ENCODE data around the gene PREB.
"Not testable (repeated sequence)": the region's sequence is repeated elsewhere in the genome, so short reads cannot be mapped to it uniquely, and the experiment has no call there.

PREB gene

DNA sequence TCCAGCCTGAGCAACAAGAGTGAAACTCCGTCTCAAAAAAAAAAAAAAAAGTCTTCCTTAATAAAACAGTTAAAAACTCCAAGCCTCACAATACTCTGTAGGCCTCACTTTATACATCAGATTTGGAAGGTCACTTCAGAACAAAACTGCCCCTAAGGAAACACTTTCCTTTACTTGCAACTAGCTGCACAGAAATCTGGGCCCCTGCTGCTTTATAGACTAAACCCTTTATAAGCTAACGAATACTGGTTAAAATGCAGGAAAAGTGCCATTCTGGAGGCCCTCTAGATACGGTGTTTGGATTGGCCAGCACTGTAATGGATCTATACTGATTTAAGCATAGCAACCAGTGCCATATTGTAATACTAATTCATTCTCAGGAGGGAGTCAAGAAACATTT is 9.3 kb downstream of the PREB start:
- no peak for DNase-seq

DNA sequence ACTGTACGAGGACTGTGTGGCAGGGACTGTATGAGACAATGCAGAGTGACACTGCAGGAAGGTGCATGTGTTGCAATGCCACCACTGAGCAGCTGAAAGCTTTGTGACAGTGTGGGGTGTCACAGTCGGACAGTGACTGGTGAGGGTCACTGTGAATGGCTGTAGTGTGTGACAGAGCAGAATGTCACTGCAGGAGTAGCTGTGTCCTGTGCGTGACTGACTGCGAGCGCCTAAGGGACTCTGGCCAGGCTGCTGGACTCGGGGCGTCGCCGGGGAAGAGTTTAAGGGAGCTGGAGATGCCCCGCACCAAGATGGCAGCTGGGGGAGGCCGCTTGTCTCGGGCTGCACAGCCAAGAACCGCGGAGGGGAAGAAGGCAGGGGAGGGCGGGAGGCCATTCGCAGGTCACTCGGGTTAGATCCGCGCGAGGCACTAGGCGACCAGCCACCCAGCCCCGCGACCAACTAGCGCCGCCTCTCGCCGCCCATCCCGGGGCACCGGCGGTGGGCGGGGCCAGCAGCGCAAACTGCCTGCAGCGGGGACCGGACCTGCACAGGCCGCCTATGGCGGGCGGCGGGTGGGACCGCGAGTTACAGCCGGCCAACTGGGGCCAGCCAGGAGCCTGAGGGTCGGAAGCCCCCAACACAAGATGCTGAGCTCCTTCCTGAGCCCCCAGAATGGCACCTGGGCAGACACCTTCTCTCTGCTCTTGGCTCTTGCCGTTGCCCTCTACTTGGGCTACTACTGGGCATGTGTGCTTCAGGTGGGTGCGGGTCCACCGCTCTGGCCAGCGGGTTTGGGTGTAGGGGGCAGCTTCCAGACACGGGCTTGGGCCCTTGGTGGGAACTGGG is 10.9 kb downstream of the PREB start, which contains the start of gene ABHD1:
ABHD1 (plus strand) TSS at position 514 of the 849 bp plus-strand sequence; CDS start at position 648, 134 bp downstream.
- DNase-seq: peak; percentile 51

DNA sequence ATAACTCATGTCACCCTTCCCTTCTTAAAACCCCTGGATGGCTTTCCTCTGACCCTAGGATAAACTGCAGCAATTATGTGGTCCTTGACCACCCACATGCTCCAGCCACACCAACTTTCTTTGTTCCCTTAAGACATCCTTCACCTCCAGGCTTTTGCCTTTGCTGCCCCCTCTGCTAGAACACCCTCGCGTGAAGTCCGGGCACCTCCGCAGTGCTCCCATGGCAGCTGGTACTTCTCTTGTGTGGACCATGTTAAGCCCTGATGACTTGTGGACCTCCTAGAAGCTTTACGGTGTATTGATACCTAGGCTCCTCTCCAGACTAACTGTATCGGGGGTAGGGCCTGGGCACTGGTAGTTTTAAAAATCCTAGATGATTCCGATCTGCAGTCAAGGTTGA is 11.6 kb downstream of the PREB start:
- no peak for DNase-seq

DNA sequence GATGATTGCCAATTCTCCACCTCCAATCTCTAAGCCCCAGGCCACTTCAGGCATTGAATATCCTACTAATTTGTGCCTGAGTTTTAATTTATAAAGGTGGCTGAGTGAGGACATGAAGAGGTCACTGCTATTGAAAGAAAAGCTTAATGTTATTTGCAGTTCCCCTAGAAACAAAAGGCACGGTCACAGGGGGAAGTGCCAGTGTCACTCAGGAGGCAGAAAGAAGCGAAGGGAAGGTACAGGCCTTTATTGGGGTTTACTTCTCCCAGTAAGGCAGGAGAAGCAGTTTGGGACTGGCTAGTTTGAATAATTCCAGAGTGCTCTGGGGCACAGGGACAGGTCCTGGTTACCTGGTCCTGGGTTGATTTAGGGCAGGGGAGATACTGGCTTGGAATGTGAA is 12.5 kb downstream of the PREB start:
- DNase-seq: no peak

DNA sequence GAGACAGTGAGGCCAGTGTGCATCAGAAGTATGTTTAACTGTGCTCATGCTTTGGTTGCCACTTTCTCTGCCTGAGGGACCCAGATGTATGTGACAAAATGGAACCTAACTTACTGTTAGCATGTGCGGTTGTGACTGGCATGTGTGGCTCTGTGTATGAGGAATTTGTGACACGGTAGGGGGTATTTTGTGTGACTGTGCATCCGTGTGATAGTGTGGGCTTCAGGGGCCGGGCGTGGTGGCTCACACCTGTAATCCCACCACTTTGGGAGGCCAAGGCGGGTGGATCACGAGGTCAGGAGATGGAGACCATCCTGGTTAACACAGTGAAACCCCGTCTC is 15.1 kb downstream of the PREB start:
- not testable (repeated sequence) for DNase-seq

DNA sequence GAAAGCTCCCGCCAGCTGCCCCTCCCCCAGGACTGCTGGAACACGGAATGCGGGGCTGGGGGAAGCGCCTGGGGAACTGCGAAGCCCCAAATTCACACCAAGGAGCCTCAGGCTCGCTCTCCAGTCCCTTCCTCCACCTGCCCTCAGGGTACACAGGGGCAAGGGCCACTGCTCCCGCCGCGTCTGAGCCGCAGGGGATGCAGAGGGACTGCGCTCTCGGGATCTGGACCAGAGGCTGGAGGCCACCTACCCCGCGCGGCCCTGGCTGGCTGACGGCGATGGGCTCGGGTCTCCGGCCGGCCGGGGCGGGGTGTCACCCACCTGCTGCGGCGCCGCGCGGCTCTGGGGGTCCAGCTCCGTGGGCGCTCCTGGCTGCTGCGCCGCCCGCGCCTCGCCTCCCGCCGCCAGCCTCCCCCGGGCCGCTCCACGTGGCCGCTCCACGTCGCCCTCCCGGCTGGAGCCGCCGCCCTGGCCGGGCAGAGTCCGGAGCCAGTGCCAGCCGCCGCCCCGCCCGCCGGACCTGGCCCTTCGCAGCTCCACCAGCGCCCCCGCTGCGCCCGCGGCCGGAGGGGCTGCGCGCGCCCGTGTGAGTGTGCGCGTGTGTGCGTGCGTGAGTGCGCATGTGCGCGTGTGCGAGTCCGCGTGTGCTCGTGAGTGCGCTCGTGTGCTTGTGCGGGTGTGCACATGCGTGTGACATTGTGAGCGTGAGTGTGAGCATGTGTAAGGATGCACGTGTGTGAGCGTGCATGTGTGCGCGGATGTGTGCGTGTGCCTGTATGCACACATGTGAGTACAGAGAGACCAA is 15.7 kb downstream of the PREB start, which contains the start of gene CGREF1:
CGREF1 (minus strand) TSS at position 604 of the 805 bp plus-strand sequence. CDS start 14,762 bp downstream, outside the sequence.
- peak; percentile 25 for DNase-seq

DNA sequence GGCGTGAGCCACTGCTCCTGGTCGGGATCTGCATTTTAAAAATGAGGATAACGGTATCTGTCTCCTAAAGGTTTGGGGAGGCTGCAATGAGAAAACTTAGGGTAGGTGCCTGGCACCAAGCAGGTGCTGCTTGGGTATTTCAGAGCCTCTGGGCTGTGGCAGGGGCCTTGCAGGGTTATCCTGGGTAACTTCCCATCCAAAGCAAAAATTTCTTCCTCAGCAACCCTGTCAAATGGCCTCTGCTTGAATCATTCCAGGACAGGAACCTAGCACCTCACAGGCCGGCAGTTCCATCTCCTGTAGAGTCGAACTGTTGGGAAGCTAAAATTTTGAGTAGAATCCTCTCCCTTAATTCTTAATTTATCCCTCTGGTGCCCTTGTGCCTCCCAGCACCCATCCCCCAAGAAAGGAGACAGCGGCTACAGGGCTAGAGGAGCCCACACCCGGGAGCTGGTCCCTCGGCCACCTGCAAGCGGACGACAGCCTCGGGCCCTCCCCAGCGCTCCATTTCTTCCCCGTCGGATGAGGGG is 16.4 kb downstream of the PREB start:
- DNase-seq: no peak

DNA sequence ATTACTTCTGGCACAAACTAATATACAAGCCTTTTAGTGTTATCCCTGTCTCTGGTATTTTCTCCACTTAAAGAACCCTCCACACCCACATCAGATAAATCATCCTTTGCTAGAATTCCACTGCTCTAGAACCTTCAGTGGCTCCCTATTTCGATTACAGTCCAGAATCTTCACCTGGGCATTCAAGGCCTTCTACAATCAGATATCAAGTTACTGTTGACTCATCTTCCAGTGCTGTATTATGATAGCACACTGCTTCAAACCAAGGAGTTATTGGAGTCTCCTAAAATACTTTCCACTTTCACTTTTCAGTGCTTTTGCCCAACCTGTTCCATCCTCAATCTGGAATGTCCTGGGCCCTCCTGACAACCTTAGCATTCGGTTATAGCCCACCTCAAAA is 18.9 kb downstream of the PREB start:
- DNase-seq: no peak

DNA sequence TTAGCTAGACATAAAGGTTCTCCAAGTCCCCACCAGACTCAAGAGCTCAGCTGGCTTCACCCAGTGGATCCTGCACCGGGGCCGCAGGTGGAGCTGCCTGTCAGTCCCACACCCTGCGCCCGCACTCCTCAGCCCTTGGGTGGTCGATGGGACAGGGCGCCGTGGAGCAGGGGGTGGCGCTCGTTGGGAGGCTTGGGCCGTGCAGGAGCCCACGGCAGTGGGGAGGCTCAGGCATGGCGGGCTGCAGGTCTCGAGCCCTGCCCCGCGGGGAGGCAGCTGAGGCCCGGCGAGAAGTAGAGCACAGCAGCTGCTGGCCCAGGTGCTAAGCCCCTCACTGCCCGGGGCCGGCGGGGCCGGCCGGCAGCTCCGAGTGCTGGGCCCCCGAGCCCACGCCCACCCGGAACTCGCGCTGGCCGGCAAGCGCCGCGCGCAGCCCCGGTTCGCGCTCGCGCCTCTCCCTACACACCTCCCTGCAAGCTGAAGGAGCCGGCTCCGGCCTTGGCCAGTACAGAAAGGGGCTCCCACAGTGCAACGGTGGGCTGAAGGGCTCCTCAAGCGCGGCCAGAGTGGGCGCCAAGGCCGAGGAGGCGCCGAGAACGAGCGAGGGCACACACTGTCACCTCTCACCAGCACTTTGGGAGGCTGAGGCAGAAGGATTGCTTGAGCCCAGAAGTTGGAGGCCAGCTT is 22.9 kb downstream of the PREB start:
- DNase-seq: not testable (repeated sequence)

DNA sequence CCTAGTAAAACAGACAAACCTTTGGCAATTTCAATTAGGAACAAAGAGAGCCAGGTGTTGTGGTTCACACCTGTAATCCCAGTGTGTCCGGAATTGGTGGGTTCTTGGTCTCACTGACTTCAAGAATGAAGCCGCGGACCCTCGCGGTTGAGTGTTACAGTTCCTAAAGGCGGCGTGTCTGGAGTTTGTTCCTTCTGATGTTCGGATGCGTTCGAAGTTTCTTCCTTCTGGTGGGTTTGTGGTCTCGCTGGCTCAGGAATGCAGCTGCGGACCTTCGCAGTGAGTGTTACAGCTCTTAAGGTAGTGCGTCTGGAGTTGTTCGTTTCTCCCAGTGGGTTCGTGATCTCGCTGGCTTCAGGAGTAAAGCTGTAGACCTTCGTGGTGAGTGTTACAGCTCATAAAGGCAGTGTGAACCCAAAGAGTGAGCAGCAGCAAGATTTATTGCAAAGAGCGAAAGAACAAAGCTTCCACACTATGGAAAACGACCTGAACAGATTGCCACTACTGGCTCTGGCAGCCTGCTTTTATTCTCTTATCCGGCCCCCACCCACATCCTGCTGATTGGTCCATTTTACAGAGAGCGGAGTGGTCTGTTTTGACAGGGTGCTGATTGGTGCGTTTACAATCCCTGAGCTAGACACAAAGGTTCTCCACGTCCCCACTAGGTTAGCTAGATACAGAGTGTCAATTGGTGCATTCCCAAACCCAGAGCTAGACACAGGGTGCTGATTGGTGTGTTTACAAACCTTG is 23.7 kb downstream of the PREB start:
- not testable (repeated sequence) for DNase-seq

DNA sequence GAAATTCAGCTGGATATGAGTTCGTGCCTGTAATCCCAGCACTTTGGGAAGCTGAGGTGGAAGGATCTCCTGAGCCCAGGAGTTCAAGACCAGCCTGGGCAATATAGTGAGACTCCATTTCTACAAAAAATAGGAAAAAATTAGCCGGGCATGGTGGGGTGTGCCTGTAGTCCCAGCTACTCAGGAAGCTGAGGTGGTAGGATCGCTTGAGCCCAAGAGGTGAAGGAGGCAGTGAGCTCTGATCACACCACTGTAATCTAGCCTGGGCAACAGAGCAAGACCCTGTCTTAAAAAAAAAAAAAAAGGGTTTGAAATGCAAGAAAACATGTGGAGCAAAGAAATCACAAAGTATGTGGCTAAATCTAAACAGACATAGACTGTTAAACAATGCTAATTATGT is 25.4 kb downstream of the PREB start:
- no peak for DNase-seq

DNA sequence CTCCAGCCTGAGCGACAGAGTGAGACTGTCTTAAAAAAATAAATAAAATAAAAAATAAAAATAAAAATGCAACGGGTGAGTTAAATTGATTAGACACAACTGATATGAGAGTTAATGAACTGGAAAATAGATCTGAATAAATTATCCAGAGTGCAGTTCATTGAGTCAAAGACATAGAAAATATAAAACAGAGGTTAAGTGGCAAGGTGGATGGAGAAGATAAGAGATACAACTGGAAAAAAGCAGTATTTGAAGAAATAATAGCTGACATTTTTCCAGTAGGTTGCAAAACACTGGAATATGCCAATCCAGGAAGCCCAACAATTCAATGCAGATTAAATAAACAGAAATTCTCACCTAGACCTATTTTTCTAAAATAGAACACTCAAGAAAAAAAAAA is 26.2 kb downstream of the PREB start:
- DNase-seq: no peak

DNA sequence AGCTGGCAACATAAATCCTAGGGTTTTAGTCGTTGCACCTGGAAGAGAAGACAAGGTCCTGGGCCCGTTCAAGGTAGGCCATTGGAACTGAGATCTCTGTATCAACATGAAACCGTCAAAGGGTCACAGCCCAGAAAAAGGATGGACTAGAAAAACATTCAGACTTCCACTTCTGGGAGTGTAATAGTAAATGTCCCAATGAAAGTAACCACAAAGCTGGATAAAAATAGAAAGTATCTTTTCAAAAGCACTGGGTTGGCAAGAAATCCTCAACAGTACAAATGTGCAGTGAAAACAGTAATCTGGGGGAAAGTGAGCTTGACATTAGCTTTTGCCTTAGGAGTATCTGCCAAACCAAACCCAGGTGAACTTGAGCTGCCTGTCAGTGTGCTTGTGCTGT is 28.5 kb downstream of the PREB start:
- DNase-seq: no peak

DNA sequence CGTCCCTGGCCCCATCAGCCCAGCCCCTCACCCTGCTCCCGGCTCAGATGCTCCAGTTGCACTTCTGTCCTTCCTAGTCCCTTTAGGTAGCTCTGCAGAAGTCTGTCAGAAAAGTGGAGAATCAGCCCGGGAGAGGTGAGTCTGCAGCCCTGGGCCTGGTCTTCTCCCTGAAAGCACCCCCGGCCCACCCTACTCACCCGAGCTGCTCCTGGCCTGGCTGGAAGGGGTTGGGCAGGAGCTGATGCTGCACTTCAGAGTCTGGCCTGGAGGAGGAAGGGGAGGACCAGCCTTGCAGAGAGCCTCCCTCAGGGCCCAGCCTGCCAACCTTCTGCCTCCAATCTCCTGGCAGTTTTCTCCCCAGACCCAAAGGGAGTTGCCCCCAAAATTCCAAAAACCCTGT is 32.1 kb downstream of the PREB start:
- DNase-seq: no peak

DNA sequence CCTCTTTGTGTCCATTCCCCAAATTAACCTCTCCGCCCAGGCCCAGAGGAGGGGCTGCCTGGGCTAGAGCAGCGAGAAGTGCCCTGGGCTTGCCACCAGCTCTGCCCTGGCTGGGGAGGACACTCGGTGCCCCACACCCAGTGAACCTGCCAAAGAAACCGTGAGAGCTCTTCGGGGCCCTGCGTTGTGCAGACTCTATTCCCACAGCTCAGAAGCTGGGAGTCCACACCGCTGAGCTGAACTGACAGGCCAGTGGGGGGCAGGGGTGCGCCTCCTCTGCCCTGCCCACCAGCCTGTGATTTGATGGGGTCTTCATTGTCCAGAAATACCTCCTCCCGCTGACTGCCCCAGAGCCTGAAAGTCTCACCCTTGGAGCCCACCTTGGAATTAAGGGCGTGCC is 34.4 kb downstream of the PREB start:
- no peak for DNase-seq

DNA sequence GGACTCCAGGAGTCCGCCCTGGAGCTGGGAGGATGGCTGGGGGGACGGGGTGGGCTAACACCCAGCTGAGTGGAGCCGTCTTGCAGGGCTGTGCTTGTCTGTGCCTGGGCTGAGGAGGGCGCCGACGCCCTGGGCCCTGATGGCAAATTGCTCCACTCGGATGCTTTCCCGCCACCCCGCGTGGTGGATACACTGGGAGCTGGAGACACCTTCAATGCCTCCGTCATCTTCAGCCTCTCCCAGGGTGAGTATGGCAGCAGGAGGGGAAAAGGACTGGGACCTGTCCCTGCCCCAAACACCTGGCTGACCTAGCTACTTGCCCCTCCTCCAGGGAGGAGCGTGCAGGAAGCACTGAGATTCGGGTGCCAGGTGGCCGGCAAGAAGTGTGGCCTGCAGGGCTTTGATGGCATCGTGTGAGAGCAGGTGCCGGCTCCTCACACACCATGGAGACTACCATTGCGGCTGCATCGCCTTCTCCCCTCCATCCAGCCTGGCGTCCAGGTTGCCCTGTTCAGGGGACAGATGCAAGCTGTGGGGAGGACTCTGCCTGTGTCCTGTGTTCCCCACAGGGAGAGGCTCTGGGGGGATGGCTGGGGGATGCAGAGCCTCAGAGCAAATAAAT is 35.0 kb downstream of the PREB start:
- no peak for DNase-seq

DNA sequence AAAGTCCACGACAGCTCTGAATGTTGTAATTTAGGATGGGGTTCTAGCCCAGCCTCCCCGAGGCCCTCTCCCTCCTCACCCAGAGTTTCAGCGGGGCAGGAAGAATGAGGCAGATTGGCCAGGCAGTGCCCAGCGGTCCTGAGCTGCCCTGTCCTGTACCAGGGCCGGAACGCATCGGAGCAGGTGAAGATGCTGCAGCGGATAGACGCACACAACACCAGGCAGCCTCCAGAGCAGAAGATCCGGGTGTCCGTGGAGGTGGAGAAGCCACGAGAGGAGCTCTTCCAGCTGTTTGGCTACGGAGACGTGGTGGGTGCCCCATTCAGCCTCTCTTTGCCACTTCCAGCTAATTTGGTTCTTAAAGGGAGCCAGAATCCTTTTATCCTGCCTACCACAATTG is 37.1 kb downstream of the PREB start:
- DNase-seq: no peak

DNA sequence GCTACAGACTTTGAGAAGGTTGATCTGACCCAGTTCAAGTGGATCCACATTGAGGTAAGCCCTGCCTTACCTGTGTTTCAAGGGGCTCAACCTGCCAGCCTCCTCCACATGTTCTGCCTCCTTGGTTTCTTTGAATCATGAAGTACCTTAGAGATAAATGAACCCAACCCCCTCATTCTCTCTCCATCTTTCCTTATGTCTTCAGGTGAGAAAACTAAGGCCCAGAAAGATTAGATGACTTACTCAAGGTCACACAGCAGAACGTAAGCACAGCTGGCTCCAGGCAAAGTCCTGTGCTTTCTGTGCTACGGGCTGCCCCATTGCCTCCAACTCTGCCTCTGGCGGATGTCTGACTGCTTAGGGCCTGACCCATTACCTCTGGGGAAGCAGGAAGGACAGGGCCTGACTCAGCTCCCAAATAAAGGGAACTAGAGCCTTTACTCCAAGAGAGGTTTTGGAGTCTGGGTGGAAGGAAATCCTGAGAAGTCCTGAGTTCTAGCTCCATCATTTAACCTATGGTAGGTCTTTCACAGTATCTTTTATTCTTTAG is 37.6 kb downstream of the PREB start:
- no peak for DNase-seq

DNA sequence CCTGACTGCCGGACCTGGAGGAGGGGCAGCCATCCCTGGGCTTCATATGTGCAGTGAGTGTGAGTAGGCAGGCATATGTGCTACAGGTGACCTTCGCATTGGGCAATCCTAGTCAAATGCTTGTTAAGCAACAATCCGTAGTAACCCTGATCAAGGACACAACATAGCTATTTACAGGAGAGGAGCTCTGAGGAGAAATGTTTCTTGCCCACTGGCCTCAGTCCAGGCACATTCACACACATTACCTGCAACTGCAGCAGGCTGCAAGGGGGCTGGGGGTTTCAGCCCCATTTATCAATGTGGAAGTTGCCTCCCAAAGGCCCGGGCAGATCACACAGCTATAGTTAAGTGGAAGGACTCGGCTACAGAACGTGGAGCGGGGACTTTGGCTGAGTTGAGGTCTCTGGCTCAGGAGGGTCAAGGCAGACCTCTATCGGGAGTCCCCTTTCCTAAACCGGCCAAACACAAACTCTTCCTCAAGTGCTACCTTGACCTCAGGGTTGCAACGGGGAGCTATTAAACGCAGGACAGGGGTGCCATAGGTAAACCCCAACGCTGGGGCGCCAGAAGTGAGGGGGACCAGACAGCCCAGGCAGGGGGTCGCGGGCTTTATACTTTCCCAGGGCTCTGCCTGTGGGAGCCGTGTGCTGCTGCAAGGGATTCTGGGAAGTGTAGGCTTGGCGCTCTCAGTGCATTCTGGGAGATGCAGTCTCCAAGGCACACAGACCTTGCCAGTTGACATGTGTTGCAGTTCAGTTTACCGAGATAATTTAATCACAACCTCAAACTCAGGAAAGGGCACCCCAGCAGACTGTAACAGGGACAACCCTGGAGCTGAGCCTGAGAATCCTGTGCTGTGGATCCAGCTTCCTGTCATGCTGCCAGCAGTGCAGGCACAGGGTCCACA is 38.4 kb downstream of the PREB start:
- DNase-seq: peak; percentile 66

DNA sequence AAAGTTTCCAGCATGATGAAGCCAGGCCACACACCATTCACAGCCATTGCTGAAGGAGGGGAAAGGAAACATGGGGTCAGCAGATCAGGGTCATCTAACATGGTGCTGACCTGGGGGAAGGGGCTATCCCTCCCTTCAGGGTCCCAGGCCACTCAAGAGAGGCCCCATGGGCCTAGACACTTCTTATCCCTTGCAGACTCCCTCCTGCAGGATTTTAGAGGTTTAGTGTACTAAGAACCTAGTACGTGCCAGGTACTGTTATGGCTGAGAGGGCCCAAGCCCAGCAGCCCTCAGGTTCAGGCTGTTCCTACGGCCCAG is 39.0 kb downstream of the PREB start:
- DNase-seq: no peak

Measured in activated CD4-positive, alpha-beta T cell treated with anti-CD3 and anti-CD28 coated beads, Interleukin-2, Interleukin-6, amounts not matched to agents 100 ng/mL and 50 ng/mL, durations not matched to agents 16 hours and 8 hours (primary cell).